HG03575 (cell line): ENCODE results near the gene TMEM161A.
"Not testable (repeated sequence)": the region's sequence is repeated elsewhere in the genome, so short reads cannot be mapped to it uniquely, and the experiment has no call there.

Experiments
- ATAC-seq: cut with Tn5 transposase; IDR thresholded peaks from one replicate; pipeline ENCODE4 v1.9.1; 2021; ENCODE audit not compliant: unreplicated experiment, insufficient number of reproducible peaks, low FRiP score; ENCODE audit errors: extremely low read depth

The TMEM161A gene

DNA sequence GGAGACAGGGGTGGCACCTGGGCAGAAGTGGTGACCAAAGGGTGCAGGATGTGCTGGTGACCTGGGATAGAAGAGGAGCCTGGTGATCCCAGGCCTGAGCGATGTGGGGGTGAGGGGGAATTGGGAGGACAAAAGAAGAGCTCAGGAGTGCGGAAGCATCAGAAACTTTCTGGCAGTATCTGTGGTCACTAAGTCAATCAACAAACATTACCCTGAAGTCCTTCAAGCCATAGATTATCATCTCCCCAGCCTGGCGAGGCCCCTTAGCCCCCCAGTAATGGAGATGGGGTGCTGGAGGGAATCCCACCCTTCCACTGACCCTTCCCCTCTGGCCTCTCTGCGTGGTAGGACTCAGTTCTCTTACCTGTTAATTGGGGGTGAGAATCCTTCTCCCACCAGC is 21.3 kb upstream of the TMEM161A start:
- no peak for ATAC-seq

- no peak for ATAC-seq
Measured at GRCh38 chr19:19157808-19158207, 19.5 kb upstream of the TMEM161A start.

GRCh38 chr19:19155495-19156219 is 17.4 kb upstream of the TMEM161A start:
- no peak for ATAC-seq

DNA sequence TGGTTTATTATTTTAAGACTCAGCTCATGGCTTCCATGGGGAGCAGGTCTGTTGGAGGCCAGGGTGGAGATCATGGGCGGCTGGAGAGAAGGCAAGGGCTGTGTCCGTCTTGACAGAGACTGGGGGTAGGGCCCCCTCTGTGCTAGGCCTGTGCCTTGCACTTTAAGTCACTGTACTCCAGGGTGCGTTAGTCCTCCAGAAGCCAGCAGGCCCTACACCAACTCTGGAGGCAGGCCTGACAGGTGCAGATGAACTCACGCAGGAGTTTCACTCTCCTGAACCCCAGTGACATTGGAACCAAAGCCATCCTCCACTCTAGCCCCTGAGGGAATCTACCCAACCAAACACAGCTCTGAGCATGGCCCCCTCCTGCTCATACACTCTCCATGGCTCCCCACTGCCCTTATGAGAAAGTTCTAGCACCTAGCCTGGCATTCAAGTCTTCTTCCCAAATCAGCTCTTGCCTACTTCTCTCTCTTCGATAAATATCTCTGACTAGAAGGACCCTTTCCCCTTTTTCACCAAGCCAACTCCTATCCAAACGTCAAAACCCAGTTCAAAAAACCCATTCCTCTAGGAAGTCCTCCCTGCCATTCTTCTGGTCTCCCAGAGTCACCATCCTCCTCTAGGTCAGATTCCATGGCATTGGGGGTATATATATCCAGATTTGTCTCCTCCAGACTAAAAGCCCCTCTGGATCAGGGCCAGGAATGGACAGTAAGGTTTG is 16.7 kb upstream of the TMEM161A start:
- ATAC-seq = no peak

DNA sequence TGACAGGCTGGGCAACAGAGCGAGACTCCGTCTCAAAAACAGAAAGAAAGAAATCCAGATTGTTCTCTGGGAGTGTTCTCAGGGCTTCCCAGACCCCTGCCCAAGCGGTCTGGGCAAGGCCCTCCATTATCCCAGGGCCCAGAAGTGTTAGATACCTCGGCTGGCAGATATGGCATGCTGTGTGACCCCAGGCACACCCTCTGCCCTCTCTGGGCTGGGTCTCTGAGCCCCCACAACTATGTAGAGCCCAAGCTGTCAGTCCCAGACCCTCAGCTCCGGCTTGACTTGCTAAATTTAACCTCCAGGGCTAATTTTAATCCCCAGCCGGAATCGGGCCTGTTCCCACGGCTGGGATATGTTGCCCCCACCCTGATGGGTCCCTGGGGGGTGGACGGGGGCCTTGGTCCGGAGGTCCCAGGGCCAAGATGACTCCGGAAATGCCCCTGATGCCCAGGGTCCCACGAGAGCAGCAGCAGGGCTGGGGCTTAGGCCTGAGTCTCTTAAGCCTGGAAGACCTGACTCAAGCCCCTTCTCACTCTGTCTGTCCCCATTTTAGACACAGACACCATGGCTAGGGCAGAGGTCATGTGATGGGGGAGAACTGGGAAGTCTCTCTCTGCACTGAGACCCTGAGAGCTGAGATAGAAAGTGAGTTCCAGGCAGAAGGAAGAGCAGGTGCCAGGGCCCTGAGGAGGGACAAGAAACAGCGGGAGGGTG is 14.5 kb upstream of the TMEM161A start:
- ATAC-seq = no peak

DNA sequence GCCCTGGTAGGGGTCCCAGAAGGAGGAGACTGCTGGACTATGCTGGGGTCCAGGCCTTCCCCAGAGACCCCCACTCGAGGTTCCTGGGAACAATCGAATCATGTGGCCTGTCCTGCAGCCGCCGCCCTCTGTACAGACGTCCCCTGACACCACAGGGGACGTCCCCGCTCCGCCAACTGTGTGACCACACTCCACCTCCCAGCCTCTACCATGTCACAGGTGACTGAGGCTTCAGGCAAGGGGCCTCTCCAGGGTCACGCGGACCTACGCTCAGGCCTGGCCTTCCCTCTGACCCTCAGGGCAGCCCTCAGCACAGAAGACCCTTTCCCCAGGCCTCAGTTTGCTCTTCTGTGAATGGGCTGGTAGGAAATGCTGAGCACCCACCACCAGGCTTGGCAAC is 13.1 kb upstream of the TMEM161A start:
- ATAC-seq = no peak

DNA sequence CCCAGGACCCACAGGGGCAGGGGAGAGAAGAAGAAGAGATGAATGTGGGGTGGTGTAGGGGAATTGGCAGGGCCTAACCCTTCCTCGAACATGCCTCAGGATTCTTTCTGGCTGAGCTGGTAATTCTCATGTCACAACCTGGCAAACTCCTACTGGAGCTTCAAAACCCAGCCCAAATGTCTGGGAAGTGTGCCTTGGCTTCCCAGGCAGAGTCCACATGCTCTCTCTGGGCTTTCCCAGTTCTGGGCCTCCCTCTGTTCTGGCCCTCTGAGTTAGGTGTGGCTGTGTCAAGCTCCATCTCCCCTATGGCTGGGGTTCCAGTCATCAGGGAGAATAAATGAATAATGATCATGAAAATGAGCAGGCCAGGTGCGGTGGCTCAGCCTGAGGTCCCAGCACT is 11.2 kb upstream of the TMEM161A start:
- no peak for ATAC-seq

DNA sequence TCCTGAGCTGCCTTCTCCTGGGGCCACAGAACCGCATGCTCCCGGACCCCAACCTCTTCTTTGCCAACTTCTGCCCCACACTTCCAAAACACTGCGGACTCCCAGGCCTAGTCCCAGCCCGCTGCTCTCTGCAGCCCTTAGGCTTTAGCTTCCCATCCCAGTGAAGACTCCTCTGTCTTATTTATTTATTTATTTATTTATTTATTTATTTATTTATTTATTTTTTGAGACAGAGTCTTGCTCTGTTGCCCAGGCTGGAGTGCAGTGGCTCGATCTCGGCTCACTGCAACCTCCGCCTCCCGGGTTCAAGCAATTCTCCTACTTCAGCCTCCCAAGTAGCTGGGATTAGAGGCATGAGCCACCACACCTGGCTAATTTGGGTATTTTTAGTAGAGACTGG is 10.2 kb upstream of the TMEM161A start:
- ATAC-seq = not testable (repeated sequence)

DNA sequence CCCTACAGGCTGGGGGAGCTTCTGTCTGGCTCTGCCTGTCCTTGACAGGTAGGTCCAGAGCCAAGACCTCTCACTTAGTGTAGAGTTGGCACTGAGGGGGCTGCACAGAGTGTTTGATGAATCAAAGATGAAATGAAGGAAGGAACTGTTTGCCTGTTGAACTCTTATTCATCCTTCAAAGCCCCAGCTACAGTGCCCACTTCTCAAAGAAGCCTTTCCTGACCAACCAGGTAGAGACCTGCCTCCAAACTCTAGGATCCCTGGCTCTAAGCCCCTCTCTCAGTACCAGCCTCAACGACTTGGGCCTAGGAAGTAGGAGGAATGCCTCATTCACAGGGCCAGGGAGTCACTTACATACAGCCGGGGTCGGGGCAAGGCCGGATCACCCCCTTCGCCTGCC is 9.1 kb upstream of the TMEM161A start:
- ATAC-seq = no peak

GRCh38 chr19:19146865-19147264 is 8.6 kb upstream of the TMEM161A start:
- ATAC-seq = no peak

DNA sequence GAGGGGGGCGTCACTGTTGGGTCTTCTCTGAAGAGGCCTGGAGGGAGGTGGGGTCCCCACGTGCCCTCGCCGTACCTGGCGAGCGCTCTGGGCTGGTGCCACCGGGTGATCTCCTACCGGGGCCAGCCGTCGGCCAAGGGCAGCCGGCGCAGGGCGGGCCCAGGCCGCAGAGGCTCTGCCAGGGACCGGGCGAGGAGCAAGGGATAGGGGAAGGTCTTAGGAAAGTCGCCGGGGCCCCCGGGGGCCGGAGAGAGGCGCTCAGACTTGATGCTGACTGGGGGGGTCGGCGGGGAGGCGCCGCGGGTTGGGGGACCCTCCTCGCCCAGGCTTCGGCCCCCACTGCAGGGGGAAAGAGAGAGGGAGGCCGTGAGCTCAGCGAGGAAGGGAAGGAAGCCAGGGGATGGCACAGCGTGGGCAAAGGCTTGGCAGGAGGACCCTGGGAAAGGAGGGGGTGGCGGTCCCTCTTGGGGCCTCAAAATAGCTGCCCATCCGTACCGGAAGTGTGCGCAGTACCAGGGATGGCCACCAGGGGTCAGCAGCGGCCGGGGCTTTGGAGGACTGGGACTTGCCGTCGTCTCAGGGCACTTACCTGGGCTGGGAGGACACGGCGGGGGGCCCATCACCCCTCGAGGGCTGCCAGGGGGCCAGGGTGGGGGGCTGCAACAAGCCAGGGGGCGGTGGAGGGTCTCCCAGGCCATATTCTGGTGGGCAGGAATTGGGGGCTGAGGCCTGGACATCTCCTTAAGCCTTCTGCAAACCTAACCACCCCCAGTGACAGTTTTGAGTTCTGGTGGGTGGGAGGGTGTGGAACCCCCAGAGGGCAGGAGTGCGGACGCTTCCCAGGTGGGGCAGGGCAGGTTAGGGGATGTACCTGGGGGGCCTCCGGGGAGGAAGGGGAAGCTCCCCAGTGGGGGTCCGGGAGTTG is 7.7 kb upstream of the TMEM161A start:
- ATAC-seq = no peak

- ATAC-seq = no peak
Measured at GRCh38 chr19:19145281-19145680, 7.0 kb upstream of the TMEM161A start.

DNA sequence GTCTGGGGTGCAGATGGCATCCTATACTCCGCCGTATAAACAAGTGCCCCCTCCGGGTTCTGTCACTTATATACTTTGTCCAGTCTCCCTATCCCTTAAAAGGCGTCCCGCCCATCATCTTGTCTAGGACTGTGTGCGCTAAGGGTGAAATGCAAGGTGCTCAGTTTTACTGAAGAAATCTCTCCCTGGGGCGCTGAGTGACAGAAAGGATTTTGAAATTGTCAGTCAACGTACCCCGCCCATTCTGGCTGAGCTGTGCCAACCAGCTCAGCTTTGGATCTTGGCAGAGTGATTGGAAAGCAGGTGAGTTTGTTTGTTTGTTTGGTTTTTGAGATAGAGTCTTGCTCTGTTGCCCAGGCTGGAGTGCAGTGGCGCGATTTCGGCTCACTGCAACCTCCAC is 4.1 kb upstream of the TMEM161A start:
- ATAC-seq = no peak

- ATAC-seq = no peak
Measured at GRCh38 chr19:19140476-19140875, 2.2 kb upstream of the TMEM161A start.

DNA sequence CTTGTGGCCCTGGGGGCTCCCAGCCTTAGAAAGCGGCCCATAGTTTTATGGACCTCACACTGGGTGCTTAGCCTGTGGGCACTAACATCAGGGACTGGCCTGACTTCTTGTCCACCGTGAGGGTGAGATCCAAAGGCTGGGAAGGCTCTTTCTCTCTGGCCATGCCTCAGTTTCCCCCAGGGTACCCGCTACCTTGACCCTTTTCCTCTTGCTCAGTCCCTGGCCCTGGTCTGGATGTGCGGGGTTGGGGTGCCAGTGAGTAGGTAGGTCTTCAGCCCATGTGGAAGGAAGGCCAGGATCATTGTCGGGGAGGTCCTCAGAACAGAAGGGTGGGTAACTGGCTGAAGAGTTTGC is 1.6 kb upstream of the TMEM161A start:
- no peak for ATAC-seq

DNA sequence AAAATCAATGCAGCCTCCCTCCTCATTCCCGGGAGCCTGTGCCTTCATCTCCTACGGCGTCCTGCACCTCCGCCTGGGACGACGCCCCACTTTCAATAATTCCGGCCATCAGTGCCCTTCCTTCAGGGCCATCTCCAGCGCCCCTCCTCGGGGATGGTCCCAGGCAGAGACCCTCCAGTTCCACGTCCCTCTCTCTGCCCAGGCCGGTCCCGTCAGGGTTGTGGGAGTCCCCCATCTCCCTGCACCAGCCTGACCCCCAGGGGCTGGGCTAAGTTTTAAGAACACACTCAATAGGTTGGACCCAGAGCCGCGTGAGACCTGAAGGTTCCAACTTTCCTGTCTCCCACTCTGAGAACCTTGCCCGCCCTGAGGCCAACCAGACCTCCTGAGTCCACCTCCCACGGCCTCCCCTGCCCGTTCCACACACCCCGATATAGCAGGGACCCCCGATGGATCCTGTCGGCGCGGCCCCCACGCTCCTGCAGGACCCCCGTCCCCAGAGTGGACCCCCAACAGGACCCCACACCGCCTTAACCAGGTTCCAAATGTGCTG is 646 bp downstream of the TMEM161A start:
- no peak for ATAC-seq

- ATAC-seq = not testable (repeated sequence)
Measured at GRCh38 chr19:19135713-19136112, 2.6 kb downstream of the TMEM161A start.

- no peak for ATAC-seq
Measured at GRCh38 chr19:19134687-19135158, 3.6 kb downstream of the TMEM161A start.

DNA sequence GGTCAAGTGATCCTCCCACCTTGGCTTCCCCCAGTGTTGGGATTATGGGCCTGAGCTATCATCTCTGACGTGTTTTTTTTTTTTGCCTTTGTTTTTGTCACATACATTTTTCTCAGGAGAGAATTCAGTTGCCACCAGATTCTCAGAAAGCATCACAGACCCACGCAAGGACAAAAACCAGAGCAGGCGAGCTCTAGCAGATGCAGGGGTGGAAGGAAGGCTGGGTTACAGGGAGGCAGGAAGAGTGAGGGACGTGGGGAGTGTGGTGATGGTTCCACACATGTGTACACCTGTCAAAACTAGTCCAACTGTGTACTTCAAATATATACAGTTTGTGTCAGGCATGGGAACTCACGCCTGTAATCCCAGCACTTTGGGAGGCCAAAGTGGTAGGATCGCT is 4.3 kb downstream of the TMEM161A start:
- ATAC-seq = no peak
